ENCODE data around the gene TFAP2A.

- no peak for TF ChIP-seq CTCF (IDR thresholded peaks at IDR 0.05; ENCODE audit: low read length)
- no peak for TF ChIP-seq EZH2 (IDR thresholded peaks at IDR 0.05; ENCODE audit: borderline replicate concordance, low read length)
These were observed 4.4 kb downstream of the TFAP2A start for GRCh38 chr6:10410207-10411050.
